HL-60/S4 (cell line): Measurements from ENCODE around the gene ZNF503.

ENCODE experiments used
- in situ Hi-C: fragments of 300-500 bp; cut with MboI; formaldehyde crosslinking; loops from 2 replicates; pipeline ENCODE4 v1.14.3; 2022; ENCODE audit warnings: low sequenced_read_pairs

Gene ZNF503

DNA sequence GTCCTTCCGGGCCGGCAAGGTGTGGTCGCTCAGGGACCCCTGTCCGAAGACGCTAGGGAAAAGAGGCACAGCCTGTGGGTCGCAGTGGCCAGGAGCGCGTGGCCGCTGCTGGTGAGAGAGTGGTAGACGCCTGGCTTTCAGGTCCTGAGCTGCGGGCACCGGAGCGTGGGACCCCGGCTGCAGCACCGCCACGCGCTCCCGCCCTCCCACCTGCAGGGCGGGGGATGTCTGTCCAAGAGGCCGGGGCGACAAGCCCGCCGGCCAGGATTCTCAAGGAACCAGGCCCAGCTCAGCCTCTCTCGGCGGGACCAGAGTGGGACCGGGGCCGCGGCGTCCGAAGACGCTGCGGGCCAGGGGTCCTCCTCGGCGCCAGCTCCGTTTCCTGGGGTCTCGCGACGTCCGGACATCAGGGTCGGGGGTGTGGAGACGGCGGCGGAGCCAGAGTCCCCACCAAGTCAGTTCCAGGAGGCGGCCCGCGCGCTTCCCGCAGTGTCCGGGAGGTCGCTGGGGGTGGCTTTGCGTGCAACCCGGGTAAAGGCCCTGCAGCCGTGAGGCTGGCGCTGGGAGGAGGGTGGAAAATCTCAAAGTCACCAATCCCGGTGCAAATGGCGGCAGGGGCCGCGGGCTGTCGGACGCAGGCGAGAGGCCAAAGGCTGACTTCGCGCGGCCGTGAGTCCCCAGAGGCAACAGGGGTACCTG, 5.5 kb downstream of the ZNF503 start:
- in situ Hi-C loops = no loop called here

DNA sequence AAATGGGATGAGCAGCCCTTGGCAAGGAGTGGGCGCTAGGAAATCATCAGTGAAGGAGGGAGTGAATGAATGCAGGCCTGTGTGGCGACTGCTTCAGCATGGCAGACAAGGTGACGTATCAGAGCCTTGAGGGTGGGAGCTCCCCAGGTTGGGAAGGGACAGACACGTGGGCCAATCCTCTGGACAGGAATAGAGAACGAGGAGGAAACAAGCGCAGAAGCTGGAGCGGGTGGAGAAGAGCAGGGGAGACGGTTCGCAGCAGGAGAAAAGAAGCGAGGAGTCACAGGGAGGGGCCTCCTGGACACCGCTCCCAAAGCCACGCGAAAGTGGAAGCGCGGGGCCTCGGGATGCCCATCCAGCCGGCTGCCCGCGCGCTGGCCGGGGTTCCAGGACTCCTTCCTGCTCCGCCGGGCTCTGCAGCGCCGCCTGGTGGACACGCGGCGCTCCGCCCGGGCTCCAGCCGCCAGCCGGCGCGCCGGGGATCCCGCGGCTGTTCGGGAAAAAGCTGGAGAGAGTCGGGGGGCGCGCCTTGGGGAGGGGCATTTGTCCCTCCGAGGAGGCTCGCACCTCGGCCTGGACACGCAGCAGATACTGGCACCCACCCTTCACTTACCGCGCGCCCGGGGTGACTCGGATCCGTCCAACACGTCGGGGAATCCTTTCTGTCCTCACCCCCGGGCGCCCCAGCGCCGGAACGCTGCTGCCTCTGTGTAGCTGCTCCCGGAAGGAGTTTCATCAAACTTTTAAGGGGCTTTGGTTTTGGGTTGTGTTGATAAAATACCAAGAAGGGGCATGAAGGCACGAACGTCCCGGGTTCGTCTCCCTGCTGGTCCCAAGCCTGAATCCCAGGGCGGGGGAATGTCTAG, 6.3 kb downstream of the ZNF503 start:
- in situ Hi-C loops = no loop called here

DNA sequence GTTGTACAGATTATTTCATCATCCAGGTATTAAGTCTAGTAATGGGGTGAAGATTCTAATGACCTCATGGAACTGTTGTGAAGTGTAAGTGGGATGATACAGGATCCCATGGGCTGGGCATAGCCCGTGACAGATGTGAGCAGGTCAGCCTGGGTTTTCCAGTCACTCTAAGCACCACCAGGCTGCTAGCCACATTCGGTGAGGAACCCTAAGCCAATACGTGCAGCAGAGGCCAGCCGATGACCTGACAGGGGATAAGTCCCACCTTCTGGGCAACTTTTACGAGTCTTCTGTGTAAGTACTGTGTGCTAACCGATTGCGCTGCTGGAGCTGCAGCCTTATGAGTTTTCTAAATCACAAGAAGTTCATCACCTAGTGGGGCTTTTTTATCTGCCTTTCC, 7.3 kb downstream of the ZNF503 start:
- in situ Hi-C loops = no loop called here

DNA sequence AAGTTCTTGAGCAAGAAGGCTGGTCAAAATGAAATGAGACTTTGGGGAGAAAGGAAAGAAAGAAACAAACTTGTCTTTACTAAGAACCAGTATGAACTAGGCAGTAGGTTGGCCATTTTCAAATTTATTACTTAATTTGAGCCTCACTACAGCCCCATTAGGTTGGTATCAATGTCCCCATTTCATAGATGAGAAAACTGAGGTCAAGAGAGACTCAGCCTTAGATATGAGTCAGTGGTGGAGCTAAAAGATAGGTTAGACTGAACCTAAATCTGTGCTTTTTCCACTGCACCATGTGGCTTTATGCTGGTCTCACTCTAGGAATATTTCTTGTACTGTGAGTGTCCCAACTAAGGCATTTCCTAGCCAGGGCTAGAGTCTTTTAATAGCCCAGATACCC, 8.8 kb downstream of the ZNF503 start:
- in situ Hi-C loops = no loop called here

GRCh38 chr10:75392271-75392670, 9.3 kb downstream of the ZNF503 start:
- in situ Hi-C loops = no loop called here

GRCh38 chr10:75390178-75390577, 11.4 kb downstream of the ZNF503 start:
- in situ Hi-C loops = no loop called here

GRCh38 chr10:75388082-75388481, 13.5 kb downstream of the ZNF503 start:
- in situ Hi-C loops = loop anchor here (10.0 kb wide), 1 partner anchor 647 kb away; no protein-coding TSS in a partner anchor

GRCh38 chr10:75386128-75386527, 15.4 kb downstream of the ZNF503 start:
- in situ Hi-C loops = loop anchor here (10.0 kb wide), 1 partner anchor 649 kb away; no protein-coding TSS in a partner anchor

- in situ Hi-C loops = loop anchor here (10.0 kb wide), 1 partner anchor 655 kb away; no protein-coding TSS in a partner anchor
Observed at GRCh38 chr10:75379817-75380216, 21.7 kb downstream of the ZNF503 start.

DNA sequence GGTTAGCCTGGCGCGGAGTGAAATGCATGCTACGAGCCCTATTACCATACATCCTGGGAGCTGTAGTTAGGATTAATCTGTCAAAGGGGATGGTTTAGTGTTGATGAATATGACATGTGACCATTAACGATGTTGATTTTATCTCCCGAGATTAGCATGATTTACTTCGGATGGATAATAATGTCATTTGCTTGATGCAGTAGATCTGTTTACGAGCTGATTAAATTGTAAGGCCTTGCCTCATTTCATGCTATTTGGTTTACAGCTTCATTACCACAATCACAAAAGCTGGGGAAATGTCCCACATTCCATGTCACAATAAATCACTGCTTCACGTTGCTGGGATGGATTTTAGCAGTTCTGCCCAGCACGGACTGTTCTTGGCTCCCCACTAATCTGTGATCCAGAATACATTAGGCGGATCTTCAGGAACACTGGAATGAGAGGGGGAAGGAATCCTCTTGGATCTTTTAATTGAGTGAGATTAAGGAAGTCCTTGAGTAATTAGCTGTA, 22.3 kb downstream of the ZNF503 start:
- in situ Hi-C loops = no loop called here

GRCh38 chr10:75378379-75378778, 23.2 kb downstream of the ZNF503 start:
- in situ Hi-C loops = no loop called here

- in situ Hi-C loops = no loop called here
Observed at GRCh38 chr10:75377869-75378268, 23.7 kb downstream of the ZNF503 start.

DNA sequence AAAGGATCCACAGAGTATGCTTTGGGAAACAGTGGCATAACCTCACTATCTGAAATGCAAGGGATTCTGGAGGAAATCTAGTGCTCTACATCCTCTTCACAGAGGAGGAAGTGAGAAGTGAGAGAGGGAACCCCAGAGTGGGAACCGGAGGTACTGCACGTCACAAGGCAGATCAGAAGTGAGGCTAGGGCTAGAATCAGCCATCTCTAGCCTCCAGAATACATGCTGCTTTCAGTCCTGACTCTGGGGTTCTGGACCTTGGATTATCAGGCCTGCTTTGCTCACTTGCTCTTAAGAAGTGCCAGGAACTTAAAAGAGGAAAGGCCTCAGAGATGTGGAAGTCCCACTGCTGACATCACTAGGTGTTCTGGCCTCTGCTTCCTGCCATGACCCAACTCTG, 25.7 kb downstream of the ZNF503 start:
- in situ Hi-C loops = no loop called here

- in situ Hi-C loops = loop anchor here (25.0 kb wide), 1 partner anchor 941 kb away; no protein-coding TSS in a partner anchor
Observed at GRCh38 chr10:75371010-75371409, 30.6 kb downstream of the ZNF503 start.

DNA sequence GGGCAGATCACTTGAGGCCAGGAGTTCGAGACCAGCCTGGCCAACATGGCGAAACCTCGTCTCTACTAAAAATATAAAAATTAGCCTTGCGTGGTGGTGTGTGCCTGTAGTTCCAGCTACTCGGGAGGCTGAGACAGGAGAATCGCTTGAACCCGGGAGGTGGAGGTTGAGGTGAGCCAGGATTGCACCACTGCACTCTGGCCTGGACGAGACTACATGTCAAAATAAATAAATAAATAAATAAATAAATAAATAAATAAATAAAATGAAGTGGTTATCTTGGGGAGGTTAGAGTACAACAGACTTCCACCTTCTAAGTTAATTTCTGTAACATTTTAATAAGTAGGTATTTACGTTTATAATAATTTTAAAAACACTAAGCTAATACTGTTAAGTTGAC, 31.7 kb downstream of the ZNF503 start:
- in situ Hi-C loops = loop anchor here (25.0 kb wide), 1 partner anchor 942 kb away; no protein-coding TSS in a partner anchor

DNA sequence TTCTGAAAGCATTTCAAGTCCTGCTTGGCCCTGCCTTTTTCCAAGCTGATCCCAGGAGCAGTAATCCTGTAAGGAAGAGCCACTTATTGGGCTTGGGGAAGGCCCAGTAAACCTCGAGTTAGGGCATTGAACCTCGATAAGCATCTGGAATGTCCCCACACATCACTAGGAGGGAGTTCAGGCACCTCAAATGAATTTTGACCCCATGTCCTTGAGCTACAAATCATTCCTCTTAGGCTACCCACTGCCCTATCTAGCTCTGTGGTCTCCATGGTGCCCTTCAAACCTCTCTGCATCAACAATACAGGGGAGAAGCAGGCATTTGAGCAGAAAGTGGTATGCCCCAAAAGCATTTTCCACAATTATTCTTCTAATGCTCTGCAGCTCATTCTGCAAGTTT, 33.7 kb downstream of the ZNF503 start:
- in situ Hi-C loops = loop anchor here (25.0 kb wide), 1 partner anchor 944 kb away; no protein-coding TSS in a partner anchor

DNA sequence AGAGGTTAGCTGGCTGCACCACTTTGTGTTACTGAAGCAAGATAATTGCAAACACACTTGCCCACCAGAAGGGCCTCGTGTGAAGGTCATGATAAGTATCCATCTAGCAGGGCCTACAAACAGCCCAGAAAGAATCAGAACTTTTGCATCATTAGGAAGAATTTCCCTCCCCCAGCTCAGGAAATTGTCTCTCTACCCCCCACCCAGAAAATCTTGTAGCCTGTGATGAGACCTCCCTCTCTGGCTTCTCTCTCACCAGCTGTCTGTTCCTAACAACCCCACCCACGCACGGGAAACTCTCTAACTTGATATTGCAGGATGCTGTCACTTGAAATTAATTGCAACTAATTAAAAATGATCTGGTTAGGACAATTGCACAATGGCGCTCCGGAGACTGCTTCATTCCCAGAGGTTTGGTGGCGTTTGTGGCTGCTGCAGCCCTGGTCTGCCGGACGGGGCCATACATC, 34.5 kb downstream of the ZNF503 start:
- in situ Hi-C loops = loop anchor here (25.0 kb wide), 1 partner anchor 945 kb away; no protein-coding TSS in a partner anchor

- in situ Hi-C loops = loop anchor here (25.0 kb wide), 1 partner anchor 949 kb away; no protein-coding TSS in a partner anchor
Observed at GRCh38 chr10:75363431-75363830, 38.1 kb downstream of the ZNF503 start.

- in situ Hi-C loops = loop anchor here (25.0 kb wide), 1 partner anchor 952 kb away; no protein-coding TSS in a partner anchor
Observed at GRCh38 chr10:75359876-75360275, 41.7 kb downstream of the ZNF503 start.

GRCh38 chr10:75358835-75359421, 42.6 kb downstream of the ZNF503 start:
- in situ Hi-C loops = loop anchor here (25.0 kb wide), 1 partner anchor 953 kb away; no protein-coding TSS in a partner anchor

DNA sequence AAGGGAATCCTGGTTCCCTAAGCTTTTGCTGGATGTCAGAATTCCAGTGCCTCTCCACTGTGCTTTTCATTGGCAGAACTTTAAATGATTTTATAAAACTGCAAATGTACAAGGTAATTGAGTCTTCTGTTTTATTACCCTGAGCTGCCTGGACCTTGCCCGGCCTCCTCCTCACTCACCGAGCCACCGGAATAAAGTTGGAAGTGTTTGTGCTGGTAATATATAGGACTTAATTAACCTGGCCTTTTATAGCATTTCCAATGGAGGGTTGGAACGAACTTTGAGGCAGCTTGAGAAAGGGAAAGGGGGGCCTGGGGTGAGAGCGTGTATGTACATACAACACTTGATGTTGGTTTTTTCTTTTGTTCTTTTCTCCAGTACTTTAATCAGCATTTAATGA, 43.4 kb downstream of the ZNF503 start:
- in situ Hi-C loops = loop anchor here (25.0 kb wide), 1 partner anchor 954 kb away; no protein-coding TSS in a partner anchor
